DND-41 (cell line): ENCODE data around the gene ADAMTS9.

Experiments
- ATAC-seq: fragments of 200-7000 bp; cut with Tn5 transposase; 3 replicates; pipeline ENCODE4 v1.9.1; 2021; ENCODE audit warnings: low read depth; ENCODE audit not compliant: insufficient read depth
- DNase-seq: peaks from one replicate; pipeline ENCODE4 v3.0.0-alpha.2; 2020
- H2AFZ ChIP-seq: 2 replicates; pipeline ENCODE4 v1.6.0; 2012; ENCODE audit warnings: low read depth, low read length
- H3K27ac ChIP-seq: 2 replicates; pipeline ENCODE4 v1.5.1; 2012; ENCODE audit warnings: low read length, inconsistent platforms
- H3K27me3 ChIP-seq: fragments of 200-600 bp; sonication (generic); 2 replicates; pipeline ENCODE4 v1.6.0; 2012; ENCODE audit warnings: low read length, mild to moderate bottlenecking, inconsistent platforms; ENCODE audit not compliant: insufficient read depth, poor library complexity
- H3K36me3 ChIP-seq: 2 replicates; pipeline ENCODE4 v1.5.1; 2012; ENCODE audit warnings: low read length, inconsistent platforms; ENCODE audit not compliant: insufficient read depth
- H3K4me1 ChIP-seq: 2 replicates; pipeline ENCODE4 v1.5.1; 2012; ENCODE audit warnings: mild to moderate bottlenecking, low read length; ENCODE audit not compliant: insufficient read depth
- H3K4me2 ChIP-seq: 2 replicates; pipeline ENCODE4 v1.6.0; 2012; ENCODE audit warnings: mild to moderate bottlenecking, moderate library complexity, low read length, inconsistent platforms; ENCODE audit not compliant: insufficient read depth
- H3K4me3 ChIP-seq, 2 experiments: fragments of 200-600 bp in 1 of 2; shearing (Covaris generic) in 1 of 2; 2 replicates each; pipeline ENCODE4 v1.5.1; 2012 to 2016; ENCODE audit warnings: inconsistent platforms in 2 of 2, low read length in 2 of 2, mild to moderate bottlenecking in 2 of 2, low read depth in 1 of 2, moderate library complexity in 1 of 2
- H3K79me2 ChIP-seq: 2 replicates; pipeline ENCODE4 v1.6.0; 2012; ENCODE audit warnings: low read length, inconsistent platforms; ENCODE audit not compliant: insufficient read depth
- H3K9ac ChIP-seq: 2 replicates; pipeline ENCODE4 v1.6.0; 2012; ENCODE audit warnings: low read depth, mild to moderate bottlenecking, inconsistent platforms, low read length, moderate library complexity
- H3K9me3 ChIP-seq: 2 replicates; pipeline ENCODE4 v1.5.1; 2012; ENCODE audit warnings: low read length, moderate library complexity, mild to moderate bottlenecking, inconsistent platforms; ENCODE audit not compliant: insufficient read depth, severe bottlenecking
- H4K20me1 ChIP-seq: 2 replicates; pipeline ENCODE4 v1.6.0; 2012; ENCODE audit warnings: low read length; ENCODE audit not compliant: insufficient read depth
- EZH2 ChIP-seq: IDR thresholded peaks from 3 replicates; pipeline ENCODE4 v1.6.1; 2012; ENCODE audit warnings: borderline replicate concordance, low read depth, mild to moderate bottlenecking, moderate library complexity, low read length, inconsistent platforms; ENCODE audit not compliant: severe bottlenecking
- TF ChIP-seq, protein P1 (sequence below): IDR thresholded peaks from 2 replicates; pipeline ENCODE4 v1.5.1; 2012; ENCODE audit warnings: borderline replicate concordance, low read length, moderate library complexity, mild to moderate bottlenecking; ENCODE audit not compliant: poor library complexity, severe bottlenecking; ENCODE audit errors: extremely low read depth

Gene ADAMTS9

DNA sequence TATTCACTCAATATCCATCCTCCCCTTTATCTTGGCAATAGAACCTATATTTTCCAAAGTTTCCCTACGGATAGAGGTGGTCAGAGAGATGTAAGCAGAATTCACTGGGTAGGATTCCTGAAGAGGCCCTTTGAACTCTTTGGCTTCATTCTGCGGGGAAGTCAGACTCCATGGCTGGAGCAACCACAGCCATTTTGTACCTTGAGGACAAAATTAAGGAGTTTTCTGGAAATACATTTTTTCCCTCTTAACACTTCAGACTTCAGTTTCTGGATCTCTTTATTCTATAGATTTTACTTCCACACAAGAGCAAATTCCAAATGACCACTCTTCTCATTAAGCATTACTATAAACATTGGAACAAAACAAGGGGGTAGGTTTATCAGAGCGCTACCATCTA, 43.3 kb downstream of the ADAMTS9 start:
- Histone ChIP-seq H2AFZ (no peak overlapping the region), H3K27me3 (no peaks in the 10 kb centered on the region), H3K9ac (no peak overlapping the region), H3K36me3 (no peaks in the 10 kb centered on the region), H3K4me3 (no peak overlapping the region), H4K20me1 (no peaks in the 10 kb centered on the region), H3K9me3 (no peaks in the 10 kb centered on the region), H3K79me2 (no peaks in the 10 kb centered on the region), H3K4me2 (no peak overlapping the region), H3K27ac (no peak overlapping the region), H3K4me1 (no peaks in the 10 kb centered on the region)
- TF ChIP-seq EZH2, result no peak
- TF ChIP-seq, protein P1, sequence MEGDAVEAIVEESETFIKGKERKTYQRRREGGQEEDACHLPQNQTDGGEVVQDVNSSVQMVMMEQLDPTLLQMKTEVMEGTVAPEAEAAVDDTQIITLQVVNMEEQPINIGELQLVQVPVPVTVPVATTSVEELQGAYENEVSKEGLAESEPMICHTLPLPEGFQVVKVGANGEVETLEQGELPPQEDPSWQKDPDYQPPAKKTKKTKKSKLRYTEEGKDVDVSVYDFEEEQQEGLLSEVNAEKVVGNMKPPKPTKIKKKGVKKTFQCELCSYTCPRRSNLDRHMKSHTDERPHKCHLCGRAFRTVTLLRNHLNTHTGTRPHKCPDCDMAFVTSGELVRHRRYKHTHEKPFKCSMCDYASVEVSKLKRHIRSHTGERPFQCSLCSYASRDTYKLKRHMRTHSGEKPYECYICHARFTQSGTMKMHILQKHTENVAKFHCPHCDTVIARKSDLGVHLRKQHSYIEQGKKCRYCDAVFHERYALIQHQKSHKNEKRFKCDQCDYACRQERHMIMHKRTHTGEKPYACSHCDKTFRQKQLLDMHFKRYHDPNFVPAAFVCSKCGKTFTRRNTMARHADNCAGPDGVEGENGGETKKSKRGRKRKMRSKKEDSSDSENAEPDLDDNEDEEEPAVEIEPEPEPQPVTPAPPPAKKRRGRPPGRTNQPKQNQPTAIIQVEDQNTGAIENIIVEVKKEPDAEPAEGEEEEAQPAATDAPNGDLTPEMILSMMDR, result no peak
- no peak for DNase-seq
- ATAC-seq, result no peak

DNA sequence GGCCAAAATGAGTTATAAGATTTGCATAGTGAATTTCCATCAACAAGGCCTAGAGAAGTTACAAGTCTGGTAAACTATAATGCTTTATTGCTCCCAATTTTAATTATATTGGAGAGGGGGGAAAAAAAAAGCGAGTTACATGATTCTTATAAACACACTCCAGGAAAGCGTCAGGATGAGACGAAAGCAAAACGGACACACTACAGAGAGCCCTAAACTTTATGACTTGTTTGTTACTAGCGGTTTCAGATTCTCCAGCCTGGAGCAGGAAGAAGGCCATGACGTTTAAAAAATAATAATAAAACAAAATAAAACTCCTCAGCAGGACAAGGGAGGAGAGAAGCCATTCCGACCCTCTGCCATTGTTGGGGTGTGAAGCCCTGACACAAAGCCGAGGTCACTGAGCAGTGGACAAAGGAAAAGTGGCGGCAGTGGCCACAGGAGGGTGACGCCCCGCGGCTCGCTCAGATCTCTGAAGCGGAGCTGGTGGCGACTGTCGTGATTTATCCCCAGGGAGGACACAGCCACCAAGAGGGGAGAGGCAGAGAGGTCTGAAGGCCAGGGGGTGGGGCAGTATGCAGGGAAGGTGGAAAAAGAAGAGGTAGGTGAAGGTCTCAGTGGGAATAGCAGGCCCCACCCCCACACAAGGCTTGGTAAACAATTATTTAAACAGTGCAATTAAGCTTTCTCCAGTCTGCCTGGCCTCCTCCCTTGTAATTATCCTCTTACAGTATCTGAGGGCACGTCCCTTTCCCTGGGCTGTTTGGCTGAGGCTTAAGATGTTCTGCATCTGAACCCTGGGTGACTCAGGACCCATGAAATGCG, 45.3 kb downstream of the ADAMTS9 start:
- H2AFZ ChIP-seq, result no peak overlapping the region
- no peak for DNase-seq
- no peak overlapping the region for H3K27ac ChIP-seq

DNA sequence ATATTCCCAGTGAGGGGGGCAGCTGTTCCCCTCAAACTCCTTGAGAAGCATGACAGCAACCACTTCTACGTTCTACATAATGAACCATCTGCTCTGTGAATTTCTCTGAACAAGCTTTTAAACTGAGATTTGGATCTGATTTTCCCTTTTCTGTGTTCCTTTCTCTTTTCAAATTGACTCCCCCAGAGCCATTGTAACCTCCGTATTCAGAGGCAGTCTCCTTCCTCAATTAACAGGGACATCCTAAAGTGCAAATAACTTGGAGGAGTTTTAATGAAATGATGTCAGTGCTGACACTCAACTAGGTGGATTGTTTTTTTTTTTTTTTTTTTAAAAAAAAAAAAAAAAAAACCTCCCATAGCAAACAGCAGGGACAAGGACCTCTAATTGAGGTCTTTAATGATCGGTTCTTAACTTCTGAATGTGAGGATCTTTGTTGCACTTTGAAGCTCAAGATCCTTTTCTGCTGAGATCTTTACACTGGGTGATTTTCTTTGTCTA, 48.8 kb downstream of the ADAMTS9 start:
- H2AFZ ChIP-seq, result no peak overlapping the region
- H3K36me3 ChIP-seq, result no peaks in the 10 kb centered on the region
- no peak overlapping the region for H3K9ac ChIP-seq
- H3K9me3 ChIP-seq, result no peaks in the 10 kb centered on the region
- no peaks in the 10 kb centered on the region for H3K79me2 ChIP-seq
- H3K4me3 ChIP-seq, result no peak overlapping the region
- DNase-seq (no peak), ATAC-seq (no peak)
- no peaks in the 10 kb centered on the region for H3K27me3 ChIP-seq
- TF ChIP-seq EZH2, result no peak
- TF ChIP-seq, protein P1, result no peak
- H3K4me2 ChIP-seq, result no peak overlapping the region
- H3K4me1 ChIP-seq, result no peaks in the 10 kb centered on the region
- no peak overlapping the region for H3K27ac ChIP-seq
- no peaks in the 10 kb centered on the region for H4K20me1 ChIP-seq

More for the DNA sequence above, 45.3 kb downstream of the ADAMTS9 start:
- H3K79me2 ChIP-seq, result no peaks in the 10 kb centered on the region
- no peak for TF ChIP-seq EZH2
- TF ChIP-seq, protein P1, result no peak
- H3K9ac ChIP-seq, result no peak overlapping the region
- no peaks in the 10 kb centered on the region for H3K36me3 ChIP-seq
- no peaks in the 10 kb centered on the region for H3K9me3 ChIP-seq
- no peak overlapping the region for H3K4me3 ChIP-seq
- no peaks in the 10 kb centered on the region for H3K4me1 ChIP-seq
- no peak overlapping the region for H3K4me2 ChIP-seq
- no peaks in the 10 kb centered on the region for H3K27me3 ChIP-seq
- no peak for ATAC-seq
- H4K20me1 ChIP-seq, result no peaks in the 10 kb centered on the region
